ENCODE results near the gene EHBP1.

- TF ChIP-seq NFIC (IDR thresholded peaks at IDR 0.05; ENCODE audit: borderline replicate concordance), result no peak
- no peak for TF ChIP-seq CTCF (IDR thresholded peaks at IDR 0.05)
- TF ChIP-seq SMC3 (IDR thresholded peaks at IDR 0.05; ENCODE audit: low read depth, low read length), result no peak
- no peak for TF ChIP-seq NRF1 (IDR thresholded peaks at IDR 0.05; ENCODE audit: low read depth, low read length)
- TF ChIP-seq FOSL2 (IDR thresholded peaks at IDR 0.05; ENCODE audit: borderline replicate concordance, low read depth), result no peak
- no peak for TF ChIP-seq JUND (IDR thresholded peaks at IDR 0.05)
- TF ChIP-seq POLR2AphosphoS5 (IDR thresholded peaks at IDR 0.05; ENCODE audit: low read depth, low read length), result no peak
- no peak for TF ChIP-seq RFX5 (IDR thresholded peaks at IDR 0.05; ENCODE audit: low read length)
- no peak for TF ChIP-seq TAF1 (IDR thresholded peaks at IDR 0.05; ENCODE audit: borderline replicate concordance, low read depth, low read length)
Measured at GRCh38 chr2:62775367-62775668, 69.8 kb downstream of the EHBP1 start.
